BJ (cell line): ENCODE data around the gene DHODH. TPM values are rescaled to one million over a fixed set of nuclear protein-coding genes. Genes with fewer than 3 reads are reported as not detected.
"Not testable (repeated sequence)": the region's sequence is repeated elsewhere in the genome, so short reads cannot be mapped to it uniquely, and the experiment has no call there.

Experiments
- CTCF ChIA-PET: fragments of 350-600 bp; formaldehyde crosslinking; extraction: SDS; loops from one replicate; lab custom pipeline; 2021; ENCODE audit warnings: antibody characterized with exemption, inconsistent platforms; lab: Yijun Ruan, JAX
- POLR2A ChIA-PET: fragments of 300-600 bp; sonication (Branson Sonifier 250); formaldehyde crosslinking; extraction: SDS; loops from one replicate; lab custom pipeline; 2021; ENCODE audit warnings: antibody characterized with exemption; lab: Charles Lee
- DNase-seq: peaks from one replicate; pipeline ENCODE4 v3.0.0-alpha.2; 2011; ENCODE audit warnings: low read depth
- H3K27me3 ChIP-seq: 2 replicates; pipeline ENCODE4 v1.6.0; 2011; ENCODE audit warnings: low read length; ENCODE audit not compliant: control insufficient read depth, insufficient read depth
- H3K36me3 ChIP-seq: 2 replicates; pipeline ENCODE4 v1.5.1; 2011; ENCODE audit warnings: low read length; ENCODE audit not compliant: control insufficient read depth, insufficient read depth
- H3K4me3 ChIP-seq: 2 replicates; pipeline ENCODE4 v1.5.1; 2011; ENCODE audit warnings: low read depth, mild to moderate bottlenecking, control low read depth, low read length
- polyA plus RNA-seq: library from polyadenylated mRNA; depleted of rRNA; stranded (reverse); fragments of >200 nt; gene quantifications from 2 replicates; pipeline ENCODE4 v1.2.3, GENCODE V29; 2011
- TF ChIP-seq, protein P1 (sequence below): IDR thresholded peaks from 2 replicates; pipeline ENCODE4 v1.5.1; 2011; ENCODE audit warnings: low read depth, mild to moderate bottlenecking, control low read depth, inconsistent platforms, low read length, moderate library complexity; ENCODE audit not compliant: insufficient read depth

Gene DHODH
- polyA plus RNA-seq, 1 experiment, result 2.7 TPM

DNA sequence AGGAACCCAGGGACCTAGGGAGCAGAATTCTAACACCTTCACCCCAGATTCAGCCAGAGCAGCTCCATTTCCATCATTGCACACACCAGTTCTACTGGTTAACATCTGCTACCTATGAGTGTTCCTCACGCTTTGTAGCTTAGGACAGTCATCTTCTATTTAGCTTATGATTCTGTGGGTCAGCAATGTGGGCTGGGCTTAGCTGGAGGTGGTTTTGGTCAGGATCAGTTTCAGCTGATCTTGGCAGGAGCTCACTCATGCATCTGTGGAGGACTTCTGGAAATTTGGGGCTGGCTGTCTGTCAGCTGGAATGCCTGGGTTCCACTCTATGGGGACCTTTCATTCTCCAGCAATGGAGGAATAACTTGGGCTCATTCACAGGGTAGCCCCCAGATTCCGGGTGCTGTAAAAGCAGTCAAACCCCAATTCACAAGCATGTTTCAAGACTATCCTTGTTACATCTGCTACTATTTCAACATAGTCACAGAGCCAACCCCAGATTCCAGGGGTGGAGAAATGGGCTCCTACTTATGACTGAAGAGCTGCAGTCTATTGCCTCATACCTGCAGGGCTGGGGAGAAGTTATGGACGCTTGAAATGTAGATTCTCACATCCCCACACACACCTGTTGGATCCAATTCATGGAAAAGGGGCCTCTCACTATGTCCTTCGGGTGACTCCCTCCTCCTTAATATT is 42.4 kb downstream of the DHODH start:
- no peaks in the 10 kb centered on the region for H3K27me3 ChIP-seq
- H3K4me3 ChIP-seq, result no peak overlapping the region
- H3K36me3 ChIP-seq, result no peaks in the 10 kb centered on the region
- DNase-seq, result no peak
- ChIA-PET CTCF (interaction anchor here (1.7 kb wide), 1 partner anchor 16 kb away, joined by 4 read pairs; no protein-coding TSS in a partner anchor), POLR2A (no interaction called here)
- TF ChIP-seq, protein P1, sequence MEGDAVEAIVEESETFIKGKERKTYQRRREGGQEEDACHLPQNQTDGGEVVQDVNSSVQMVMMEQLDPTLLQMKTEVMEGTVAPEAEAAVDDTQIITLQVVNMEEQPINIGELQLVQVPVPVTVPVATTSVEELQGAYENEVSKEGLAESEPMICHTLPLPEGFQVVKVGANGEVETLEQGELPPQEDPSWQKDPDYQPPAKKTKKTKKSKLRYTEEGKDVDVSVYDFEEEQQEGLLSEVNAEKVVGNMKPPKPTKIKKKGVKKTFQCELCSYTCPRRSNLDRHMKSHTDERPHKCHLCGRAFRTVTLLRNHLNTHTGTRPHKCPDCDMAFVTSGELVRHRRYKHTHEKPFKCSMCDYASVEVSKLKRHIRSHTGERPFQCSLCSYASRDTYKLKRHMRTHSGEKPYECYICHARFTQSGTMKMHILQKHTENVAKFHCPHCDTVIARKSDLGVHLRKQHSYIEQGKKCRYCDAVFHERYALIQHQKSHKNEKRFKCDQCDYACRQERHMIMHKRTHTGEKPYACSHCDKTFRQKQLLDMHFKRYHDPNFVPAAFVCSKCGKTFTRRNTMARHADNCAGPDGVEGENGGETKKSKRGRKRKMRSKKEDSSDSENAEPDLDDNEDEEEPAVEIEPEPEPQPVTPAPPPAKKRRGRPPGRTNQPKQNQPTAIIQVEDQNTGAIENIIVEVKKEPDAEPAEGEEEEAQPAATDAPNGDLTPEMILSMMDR, result no peak

DNA sequence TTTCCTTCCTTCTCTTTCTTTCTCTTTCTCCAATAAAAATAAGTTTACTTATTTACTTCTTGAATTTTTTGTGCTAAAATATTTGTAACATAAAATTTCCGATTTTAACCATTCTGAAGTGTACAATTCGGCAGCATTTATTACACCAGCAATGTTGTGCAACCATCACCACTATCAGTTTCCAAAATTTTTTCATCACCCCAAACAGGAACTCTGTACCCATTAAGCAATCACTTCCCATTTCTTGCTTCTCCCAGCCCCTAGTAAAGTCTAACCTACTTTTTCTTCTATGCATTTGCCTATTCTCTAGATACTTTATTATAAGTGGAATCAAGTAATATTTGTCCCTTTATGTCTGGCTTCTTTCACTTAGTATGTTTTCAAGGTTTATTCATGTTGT is 43.3 kb downstream of the DHODH start:
- TF ChIP-seq, protein P1, result no peak
- DNase-seq, result no peak
- POLR2A ChIA-PET, result no interaction called here
- no peaks in the 10 kb centered on the region for H3K27me3 ChIP-seq
- CTCF ChIA-PET, result interaction anchor here (1.7 kb wide), 1 partner anchor 15 kb away, joined by 4 read pairs; no protein-coding TSS in a partner anchor
- no peak overlapping the region for H3K4me3 ChIP-seq
- no peaks in the 10 kb centered on the region for H3K36me3 ChIP-seq

DNA sequence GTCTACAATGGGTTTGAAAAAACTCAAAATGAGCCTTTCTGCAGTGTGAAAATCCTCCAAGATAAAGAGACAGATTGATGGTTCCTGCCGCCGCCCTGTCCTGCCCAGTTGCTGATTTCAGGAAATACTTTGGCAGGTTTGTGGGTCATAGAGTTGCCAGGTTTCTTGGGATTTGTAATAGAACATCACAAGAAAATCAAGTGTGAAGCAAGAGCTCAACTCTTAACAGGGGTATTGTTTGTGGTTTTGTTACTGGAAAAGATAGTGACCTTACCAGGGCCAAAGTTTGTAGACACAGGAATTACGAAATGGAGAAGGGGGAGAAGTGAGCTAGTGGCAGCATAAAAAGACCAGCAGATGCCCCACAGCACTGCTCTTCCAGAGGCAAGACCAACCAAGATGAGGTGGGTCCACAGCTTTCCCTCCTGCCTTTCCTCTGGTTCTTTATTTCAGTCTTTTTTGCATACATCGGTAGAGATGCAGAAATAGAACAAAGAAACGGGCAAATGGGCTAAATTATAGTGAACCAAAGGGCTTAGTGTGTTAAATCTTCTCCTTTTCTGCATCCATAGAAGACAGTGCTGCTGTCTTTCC is 45.8 kb downstream of the DHODH start, which contains the start of gene HP:
Gene HP, plus strand, starts transcription at position 252 of the 594 bp plus-strand sequence. Its CDS starts 148 bp downstream, at position 400.
- H3K27me3 ChIP-seq, H3K36me3 ChIP-seq, DNase-seq, H3K4me3 ChIP-seq, POLR2A ChIA-PET: not testable (repeated sequence)
- CTCF ChIA-PET, result interaction anchor here (1.4 kb wide), 1 partner anchor 12 kb away, joined by 4 read pairs; no protein-coding TSS in a partner anchor

DNA sequence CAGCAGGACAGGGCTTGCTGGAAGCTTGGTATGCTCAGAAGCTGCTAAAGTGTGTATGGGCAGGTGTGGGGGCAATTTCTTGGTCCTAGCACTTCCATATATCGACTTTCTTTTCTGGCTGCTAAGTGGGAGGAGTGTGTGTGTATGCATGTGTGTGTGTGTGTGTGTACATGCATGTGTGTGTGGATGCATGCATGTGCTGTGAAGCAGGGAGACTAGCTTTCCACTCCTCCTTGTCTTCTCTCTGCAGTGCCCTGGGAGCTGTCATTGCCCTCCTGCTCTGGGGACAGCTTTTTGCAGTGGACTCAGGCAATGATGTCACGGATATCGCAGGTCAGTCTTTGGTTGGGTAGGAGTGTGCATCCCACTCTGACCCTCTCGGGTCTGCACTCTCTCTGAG is 47.4 kb downstream of the DHODH start:
- POLR2A ChIA-PET, result no interaction called here
- no peak for DNase-seq
- TF ChIP-seq, protein P1, result no peak
- H3K4me3 ChIP-seq, result no peak overlapping the region
- no peaks in the 10 kb centered on the region for H3K27me3 ChIP-seq
- CTCF ChIA-PET, result no interaction called here
- H3K36me3 ChIP-seq, result no peaks in the 10 kb centered on the region

DNA sequence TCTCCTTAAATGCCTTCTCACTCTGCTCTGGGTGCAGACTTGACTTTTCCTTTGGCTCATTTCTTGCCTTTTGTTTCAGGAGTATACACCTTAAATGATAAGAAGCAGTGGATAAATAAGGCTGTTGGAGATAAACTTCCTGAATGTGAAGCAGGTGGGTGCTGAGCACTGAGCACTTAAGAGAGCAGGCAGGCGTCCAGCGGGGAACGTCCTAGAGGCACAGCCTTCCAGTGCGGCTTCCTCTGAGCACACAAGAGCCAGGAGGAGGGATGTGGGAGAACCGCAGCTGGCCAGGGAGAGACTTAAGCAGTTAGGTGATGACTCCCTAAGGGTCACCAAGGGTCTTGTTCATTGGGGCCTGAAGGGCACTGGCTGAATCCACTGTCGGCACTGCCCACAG is 48.8 kb downstream of the DHODH start:
- POLR2A ChIA-PET, CTCF ChIA-PET, H3K4me3 ChIP-seq, H3K36me3 ChIP-seq, H3K27me3 ChIP-seq, DNase-seq: not testable (repeated sequence)

DNA sequence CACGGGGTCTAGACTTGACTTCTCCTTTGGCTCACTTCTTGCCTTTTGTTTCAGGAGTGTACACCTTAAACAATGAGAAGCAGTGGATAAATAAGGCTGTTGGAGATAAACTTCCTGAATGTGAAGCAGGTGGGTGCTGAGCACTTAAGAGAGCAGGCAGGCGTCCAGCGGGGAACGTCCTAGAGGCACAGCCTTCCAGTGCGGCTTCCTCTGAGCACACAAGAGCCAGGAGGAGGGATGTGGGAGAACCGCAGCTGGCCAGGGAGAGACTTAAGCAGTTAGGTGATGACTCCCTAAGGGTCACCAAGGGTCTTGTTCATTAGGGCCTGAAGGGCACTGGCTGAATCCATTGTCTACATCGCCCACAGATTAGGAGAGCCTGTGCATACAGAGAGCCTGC is 50.5 kb downstream of the DHODH start:
- DNase-seq, H3K4me3 ChIP-seq, CTCF ChIA-PET, H3K27me3 ChIP-seq, POLR2A ChIA-PET, H3K36me3 ChIP-seq: not testable (repeated sequence)
